Measurements from ENCODE around the gene OSGIN1.
"Not testable (repeated sequence)": the region's sequence is repeated elsewhere in the genome, so short reads cannot be mapped to it uniquely, and the experiment has no call there.

Gene OSGIN1

DNA sequence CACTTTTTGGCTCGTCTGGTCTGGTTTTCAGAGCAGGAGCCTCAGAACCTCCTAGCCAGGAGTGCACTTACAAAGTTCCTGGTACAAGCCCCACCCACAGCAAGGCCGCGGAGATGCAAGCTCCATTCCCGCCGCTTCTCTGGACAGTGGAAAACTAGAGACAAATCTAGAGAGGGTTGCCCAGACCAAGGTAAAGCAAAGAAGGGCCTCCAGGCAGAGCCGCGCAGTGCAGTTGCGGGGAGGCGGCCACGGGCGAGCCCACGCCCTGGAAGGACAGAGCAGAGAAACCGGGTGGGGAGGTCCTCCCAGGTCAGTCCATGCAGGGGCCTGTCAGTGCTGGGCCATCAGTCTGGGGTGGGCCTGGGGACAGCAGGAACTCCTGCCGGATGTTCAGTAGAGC is 11.0 kb upstream of the OSGIN1 start:
- DNase-seq, result no peak

DNA sequence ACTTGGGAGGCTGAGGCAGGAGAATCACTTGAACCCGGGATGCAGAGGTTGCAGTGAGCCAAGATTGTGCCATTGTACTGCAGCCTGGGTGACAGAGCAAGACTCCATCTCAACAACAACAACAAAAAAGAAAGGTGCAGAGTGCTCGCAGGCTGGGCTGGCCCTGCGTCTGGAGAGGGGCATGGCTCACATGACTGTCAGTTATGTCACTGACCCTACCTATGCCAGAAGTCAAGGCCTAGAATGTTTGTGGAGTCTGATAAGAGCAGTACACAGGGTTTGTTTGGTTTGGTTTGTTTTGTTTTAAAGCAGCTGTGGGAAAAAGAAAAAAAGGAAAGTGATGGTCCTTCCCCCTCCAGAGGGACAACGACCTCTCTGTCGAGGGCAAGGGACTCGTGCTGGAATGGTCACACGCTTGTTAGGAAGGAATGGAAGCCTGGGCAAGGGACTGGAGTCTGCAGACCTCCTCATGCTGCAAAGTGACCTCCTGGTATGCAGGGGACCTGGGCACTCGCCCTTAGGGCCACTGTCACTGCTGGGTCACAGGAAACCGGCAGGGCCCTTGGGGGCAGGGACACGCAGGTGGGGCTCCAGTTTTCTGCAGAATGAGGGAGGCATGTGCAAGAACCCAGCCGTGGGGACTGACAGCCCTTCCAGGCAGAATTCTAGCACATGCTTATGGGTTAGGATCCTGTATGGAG is 10.1 kb upstream of the OSGIN1 start:
- no peak for DNase-seq

DNA sequence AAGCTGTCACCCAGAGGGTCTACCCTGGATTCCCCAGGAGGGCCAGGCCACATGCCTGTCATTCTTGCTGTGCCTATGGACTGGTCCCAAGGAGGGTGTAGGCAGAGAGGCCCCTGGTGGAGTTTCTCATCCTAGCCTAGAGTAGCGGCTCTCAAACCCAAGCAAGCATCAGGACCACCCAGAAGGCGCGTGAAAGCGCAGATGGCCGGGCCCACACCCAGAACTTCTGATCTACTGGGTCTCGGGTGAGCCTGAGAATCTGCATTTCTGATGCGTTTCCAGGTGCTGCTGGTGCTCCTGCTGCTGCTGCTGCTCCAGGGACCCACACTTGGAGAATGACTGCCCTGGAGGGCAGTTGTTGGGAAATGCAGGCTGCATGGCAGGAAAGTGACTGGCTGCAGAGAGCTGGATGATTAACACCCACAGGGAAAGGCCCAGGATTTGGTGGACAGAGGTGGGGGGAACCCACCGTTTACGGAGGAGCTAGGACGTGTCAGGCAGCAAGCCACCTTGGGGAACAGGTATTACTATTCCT is 9.5 kb upstream of the OSGIN1 start:
- no peak for DNase-seq

DNA sequence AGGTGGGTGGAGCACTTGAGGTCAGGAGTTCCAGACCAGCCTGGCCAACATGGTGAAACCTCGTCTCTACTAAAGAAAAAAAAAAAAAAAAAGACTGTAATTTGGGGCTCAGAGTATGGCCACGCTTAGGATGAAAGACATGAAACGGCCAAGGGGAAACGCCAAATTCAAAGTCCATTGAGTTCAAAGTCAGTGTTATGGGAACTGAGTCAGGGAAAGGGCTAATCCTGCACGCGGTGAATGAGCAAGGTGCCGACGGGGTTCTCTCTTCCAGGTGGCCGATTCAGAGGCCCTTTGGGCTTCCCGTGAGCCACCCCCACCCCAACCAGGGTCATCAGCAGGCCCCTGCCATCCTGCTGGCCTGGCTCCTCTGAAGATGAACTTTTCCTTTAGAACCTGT is 7.5 kb upstream of the OSGIN1 start:
- no peak for DNase-seq

DNA sequence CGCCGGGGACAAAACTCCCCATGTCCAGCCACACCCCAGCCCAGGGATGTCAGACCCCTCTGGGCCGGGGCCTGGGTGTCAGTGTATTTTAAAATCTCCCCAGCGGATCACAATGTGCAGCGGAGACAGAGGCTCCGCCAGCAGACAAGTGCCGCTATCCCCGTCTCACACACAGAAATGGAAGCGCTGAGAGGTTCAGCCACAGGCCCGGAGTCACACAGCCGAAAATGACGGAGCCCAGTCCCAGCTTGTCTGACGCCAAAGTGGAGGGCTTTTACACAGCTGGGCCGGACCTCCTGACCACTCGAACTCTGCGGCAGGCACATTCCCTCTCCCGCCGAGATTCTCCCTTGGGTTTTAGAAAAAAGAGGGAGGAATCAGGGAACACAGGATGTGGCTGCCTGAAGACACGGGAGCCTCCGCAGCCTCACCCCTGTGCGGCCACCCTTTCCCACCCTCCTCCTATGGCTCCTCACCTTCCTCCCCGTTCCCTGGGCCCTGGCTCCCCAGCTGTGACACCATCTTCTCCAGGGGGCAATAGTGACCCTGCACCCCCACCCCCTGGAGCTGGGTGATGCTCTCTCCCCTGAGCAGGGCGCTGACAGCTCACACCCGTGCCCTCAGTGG is 6.8 kb upstream of the OSGIN1 start:
- DNase-seq, result no peak

DNA sequence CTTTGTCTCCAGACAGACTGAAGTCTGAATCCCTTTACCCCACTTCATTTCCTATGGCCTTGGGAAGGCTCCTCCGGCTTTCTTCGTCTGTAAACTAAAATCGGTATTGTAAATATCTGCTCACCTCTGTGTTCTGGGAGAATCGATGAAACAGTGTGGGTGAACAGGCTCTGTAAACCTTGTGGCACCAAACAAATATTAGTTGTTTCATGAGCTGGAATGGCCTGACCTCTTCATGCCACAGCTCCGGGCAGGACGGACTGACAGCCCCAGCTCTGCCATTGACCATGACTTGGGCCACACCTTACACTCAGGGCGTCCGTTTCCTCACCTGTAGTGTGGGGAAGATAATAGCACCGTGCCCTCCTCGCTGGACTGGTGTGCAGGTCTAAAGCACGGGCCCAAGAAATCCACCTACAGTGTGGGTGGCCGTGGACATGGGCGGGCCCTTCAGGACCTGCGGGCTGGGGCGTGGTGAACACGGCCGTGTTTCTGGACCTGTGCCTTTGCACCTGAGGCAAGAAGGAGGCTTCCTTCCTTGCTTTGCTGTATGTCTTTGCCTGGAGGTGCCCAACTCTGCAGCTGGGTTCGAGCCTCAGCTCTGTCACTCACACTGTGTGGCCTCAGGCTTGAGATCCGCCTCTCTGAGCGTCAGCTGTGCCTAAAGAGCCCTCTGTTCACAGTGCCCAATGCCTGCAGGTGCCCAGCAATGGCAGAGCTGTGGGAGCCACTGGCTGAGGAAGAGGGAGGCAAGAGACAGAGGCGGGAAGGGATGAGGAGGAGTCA is 6.1 kb upstream of the OSGIN1 start:
- DNase-seq, result no peak

DNA sequence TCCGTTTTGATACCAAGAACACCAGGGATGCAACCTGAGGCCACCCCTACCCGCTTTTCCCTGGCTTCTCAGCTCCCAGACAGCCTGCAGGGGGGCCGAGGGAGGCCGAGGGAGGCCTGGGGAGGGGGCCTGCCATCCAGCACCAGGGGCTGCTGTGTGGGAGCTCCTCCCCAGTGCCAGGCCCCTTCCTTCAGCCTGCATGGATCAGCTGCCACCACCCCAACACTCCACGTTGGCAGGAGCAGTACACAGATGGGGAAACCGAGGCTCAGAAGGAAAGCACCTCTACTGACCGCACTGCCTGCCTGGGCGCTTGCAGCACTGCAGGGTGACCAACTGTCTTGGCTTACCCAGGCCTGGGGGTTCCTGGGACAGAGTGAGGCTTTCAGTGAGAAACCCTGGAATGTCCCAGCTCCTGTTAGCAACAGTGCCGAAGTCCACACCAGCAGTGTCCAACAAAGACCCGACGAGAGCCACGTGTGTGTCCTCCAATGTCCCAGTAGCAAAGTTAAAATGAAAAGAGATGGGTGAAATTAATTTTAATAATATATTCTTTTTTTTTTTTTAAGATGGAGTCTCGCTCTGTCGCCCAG is 5.3 kb upstream of the OSGIN1 start:
- no peak for DNase-seq

DNA sequence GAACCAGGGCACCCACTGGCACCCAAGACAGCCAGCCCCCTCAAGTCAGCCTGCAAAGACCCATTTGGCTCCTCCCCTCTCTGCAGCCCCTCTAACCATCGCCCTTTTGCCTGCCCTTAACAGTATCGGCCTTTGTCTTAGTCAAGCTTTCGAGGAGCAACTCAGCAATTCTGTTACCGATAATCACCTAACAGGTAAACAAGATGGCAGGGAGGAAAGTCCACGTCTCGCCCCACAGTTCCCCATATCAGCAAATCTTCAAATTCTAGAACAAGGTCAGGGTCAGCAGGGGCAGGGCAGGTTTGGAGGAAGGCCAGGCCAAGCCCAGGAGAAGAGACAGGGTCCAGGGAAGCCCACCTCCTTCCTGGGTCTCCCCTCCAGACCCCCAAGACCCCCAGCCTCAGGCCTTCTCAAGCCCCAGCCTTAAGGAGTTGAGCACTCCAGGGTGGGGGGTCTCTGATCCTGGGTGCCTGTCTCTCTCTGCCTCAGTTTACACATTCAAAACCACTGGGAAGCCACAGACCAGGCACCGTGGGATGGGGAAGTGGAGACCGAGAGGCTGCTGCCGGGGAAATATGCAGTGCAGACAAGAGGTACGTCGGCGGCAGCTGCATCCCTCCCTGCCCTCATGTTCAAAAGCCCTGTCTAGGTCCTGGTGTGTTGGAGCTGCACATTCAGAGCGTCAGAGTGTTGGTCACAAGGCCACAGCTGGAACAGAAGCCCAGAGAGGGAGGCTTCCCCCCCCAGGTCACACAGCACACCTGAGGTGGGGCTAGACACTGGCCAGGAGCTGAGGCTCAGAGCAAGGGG is 3.9 kb upstream of the OSGIN1 start:
- DNase-seq, result no peak

DNA sequence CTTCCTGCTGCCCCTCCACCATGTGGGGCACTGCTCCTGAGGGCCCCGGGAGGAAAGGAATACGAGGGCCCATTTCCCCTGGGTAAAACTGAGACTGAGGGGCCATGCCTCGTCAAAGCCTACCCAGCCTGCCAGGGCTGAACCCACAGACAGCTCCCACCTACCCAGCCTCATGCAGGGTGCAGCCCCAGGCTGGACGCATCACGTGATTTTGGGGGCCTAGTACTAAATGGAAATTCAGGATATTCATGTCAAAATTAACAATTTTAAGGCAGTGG is 3.4 kb upstream of the OSGIN1 start:
- no peak for DNase-seq

DNA sequence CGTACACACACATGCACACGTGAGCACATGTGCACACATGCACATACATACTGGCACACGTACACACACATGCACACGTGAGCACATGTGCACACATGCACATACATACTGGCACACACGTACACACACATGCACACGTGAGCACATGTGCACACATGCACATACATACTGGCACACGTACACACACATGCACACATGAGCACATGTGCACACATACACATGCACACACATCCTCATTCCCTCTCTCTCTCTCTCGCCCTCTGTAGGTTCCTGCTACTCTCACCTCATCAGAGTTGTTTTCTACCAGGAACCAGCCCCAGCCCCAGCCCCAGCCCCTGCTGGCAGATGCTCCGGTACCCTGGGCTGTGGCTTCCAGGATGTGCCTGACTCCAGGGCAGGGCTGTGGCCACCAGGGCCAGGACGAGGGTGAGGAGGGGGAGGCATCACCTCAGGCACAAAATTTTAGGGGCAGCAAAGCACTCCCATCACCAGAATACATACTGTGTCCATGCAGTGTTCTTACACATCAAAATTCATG is 2.1 kb upstream of the OSGIN1 start:
- not testable (repeated sequence) for DNase-seq

DNA sequence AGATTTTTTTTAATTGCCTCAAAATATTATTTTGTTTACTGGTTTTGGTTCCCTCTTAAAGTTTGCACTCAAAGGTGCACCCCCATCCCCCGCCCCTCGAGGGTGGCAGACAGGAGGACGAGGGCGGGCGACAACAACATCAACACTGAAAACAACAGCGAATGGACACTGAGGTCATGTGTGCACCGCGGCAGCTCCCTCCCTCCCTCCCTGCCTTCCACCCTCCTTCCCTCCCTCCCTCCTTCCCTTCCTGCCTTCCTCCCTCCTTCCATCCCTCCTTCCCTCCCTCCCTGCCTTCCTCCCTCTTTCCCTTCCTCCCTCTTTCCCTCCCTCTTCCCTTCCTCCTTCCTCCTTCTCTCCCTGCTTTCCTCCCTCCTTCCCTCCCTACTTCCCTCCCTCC is 1.5 kb upstream of the OSGIN1 start:
- DNase-seq, result no peak

DNA sequence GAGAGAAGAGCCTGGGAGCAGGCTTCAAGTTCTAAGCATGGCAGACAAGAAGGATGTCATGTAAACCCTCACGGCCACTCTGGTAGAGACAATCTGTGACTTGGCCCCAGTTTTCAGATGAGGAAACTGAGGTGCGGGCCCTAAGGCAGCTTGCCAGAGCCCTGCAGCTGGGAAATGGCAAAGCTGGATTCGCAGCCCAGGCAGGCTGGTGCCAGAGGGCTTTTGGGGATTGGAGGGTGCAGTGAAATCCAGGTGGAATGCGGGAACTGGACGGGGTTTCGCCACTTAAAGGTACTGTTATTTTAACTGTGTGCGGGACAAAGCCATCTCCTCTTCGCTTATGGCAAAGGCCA is 477 bp upstream of the OSGIN1 start:
- no peak for DNase-seq

DNA sequence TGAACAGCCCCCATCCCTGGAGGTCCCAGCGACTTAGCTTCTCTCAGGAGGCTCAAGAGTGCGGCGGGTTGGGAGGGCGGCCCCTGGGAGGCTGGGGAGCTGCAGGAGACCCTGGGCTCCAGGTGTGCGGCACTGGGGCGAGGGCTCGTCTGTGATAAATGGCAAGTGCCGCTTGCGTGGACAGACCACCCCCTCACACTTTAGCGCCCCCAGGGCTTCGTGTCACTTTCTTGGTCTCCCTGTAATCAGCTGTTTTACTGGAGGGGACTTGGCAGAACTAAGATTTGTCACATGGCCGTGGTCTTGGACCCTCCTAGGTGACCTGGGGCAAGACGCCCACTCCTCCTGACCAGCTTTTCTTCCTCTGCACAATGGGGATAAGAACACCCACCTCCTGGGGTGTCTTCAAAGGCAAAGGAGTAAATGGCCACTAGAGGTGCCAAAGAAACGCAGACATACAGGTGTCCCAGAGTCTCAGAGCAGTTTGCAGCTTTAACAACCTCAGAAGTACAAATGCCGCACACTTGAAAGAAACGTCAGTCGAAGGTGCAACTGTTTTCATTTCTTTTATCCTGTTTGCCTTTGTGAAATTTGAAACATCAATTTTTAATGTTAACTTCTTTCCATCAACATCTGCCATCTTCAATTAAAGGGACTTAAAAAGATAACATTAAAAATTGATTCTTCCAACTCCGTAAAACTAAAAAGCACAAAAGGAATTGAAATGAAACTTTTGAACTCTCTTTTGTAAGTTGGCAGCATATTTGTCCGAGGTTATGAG is 946 bp downstream of the OSGIN1 start:
- no peak for DNase-seq

DNA sequence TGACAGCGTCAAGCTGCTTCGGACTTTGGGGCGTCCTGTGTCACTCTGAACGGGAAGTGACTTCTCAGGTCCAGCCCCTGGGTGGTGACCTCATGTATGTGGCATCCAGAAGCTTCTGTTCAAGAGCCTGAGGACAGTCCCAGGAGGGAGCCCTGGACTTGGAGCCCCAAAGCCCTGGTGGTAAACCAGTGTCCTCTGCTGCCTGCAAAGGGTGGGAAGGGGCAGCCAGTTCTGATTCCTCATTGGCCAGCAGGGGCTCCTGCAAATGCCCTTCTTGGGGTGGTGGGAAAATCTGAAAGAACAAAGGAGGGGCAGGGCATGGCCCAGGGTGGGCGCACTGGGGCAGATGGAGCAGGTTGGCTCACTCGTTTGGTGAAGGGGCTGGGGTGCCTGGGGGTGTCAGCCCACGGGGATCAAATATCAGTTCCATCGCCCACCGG is 1.6 kb downstream of the OSGIN1 start:
- DNase-seq, result no peak

DNA sequence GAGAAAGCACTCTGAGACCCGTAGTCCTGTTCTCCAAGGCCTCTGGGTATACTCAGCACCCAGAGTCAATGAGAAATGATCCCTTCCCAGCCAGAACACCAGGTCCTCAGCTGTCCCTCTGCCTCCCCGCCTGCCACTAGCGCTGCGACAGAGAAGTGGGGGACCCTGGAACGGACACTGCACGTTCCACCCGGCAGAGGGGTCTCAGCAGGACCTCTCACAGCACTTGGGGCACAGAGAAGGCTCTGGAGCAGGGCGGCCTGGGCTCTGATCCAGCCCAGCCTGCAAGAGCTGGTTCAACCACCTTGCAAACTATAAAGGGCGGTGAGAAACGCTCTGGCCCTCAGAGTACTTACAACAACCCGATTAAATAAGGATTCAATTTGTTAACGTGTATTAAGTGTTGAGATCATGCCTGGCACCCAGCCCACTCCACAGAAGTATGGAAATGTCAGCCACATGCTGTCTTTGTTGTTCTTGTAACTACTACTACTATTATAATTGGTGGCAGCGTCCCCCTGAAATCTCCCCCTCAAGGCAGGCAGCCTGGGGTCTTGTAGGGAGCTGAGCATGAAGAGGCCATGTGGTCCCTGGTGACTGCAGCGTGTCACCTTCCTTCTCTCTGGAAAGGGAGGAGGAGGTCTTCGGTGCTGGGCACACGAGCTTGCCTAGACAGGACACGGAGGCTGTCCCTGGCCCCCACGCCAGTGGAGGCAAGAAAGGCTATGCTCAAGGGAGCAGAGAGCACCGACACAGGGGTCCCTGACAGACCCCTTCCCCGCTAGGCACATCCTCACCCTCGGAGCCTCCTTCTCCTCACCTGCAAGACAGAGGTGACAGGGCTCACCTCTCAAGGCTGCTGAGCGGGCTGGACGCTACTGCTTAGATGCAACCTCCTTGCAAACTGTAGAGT is 2.4 kb downstream of the OSGIN1 start:
- DNase-seq, result no peak

DNA sequence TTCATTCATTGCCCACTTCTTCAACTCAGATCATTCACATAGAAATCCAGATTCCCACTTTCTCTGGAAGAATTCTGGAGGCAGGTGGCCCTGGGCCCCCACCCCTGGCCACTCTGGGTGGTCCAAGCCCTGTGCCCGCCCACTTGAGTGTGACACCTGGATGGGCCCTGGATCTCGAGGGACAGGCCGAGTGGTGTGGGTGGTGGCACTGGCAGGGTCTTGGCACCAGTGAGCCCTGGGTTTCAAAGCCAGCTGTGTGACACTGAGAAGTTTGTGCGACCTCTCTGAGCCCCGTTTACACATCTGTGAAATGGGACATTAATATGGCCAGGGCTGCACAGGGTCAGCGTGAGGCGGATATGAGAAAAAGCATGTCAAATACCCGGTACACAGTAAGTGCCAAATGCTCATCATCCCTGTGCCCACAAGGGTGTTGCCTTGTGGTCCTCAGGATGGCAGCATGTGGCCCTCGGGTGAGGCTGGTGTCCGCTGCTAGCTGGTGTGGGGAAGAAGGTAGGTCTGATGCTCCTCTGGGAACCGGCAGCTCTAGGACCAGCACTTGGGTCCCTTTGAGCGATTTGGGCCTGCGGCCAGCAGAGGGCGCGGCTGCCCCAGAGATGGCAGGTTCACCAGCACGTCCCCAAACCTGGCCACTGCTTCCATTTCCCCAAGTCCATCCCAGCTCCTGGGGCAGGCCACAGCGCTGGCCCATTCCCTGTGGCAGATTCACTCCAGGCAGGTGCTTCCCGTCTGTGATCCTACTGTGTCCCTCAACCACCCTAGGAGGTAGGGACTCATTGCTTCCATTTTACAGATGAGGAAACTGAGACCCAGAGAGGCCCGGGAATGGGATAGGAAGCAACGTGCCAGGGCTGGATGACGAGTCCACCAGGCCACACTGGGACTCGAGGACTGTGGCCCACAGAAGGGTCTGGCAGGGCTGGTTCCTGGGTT is 3.6 kb downstream of the OSGIN1 start:
- DNase-seq, result peak; percentile 48

DNA sequence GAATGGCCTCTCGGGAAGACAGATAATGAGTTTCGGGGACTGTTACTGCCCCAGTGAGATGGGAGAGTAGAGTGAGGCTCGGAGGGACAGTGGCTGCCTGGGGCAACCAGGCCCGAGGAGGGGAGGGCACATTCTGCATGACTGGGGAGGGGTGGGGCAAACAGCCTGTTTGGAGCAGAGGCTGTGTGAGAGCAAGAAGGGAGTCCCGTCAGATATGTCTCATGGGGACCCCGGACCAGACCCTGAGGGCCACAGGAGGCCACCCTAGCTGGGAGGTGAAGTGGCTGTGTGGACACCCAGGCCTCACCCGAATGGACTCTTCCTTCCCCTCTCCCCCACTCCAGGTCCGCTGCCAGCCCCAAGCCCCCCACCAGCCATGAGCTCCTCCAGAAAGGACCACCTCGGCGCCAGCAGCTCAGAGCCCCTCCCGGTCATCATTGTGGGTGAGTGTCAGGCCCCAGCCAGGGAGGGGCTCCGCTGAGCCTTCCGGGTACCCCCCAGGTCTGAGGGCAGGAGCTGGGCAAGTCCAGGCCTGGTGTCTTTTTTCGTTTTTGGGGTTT is 4.3 kb downstream of the OSGIN1 start:
- DNase-seq, result no peak

DNA sequence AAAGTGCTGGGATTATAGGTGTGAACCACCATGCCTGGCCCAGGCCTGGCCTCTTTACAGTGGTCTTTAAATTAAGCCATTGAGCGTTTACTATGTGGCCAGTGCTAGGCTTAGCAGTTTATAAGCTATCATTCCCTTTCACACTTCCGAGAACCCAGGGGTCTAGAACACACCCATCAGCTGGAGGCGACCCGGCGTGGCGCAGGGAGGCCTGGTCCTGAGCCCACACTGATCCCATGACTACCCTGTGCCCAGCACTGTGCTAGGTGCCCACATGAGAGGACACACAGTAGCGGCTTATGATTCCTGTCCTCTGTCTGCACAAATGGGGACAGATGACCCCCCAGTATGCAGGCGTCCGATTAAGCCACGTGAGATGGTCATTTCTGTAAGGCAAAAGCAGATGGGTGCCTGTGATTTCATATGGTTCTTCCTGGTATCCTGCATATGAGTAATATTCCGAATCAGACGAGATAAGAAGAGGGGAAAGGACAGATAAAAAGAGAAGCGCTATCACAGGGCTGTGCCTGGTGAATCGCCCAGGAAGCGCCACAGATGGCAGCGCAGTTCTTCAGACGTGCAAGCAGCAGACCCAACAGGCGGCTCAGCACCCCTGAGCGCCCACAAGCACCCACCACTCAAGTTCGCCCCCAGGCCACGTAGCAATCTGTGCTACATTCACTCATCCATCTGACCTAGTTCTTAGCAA is 5.3 kb downstream of the OSGIN1 start:
- DNase-seq, result no peak

All from CD4-positive, alpha-beta T cell treated with Interleukin-4 for 4 hours (primary cell).